H9 (cell line): ENCODE data around the gene MED12. TPM values are rescaled to one million over a fixed set of nuclear protein-coding genes. Genes with fewer than 3 reads are reported as not detected.

ENCODE experiments used
- DNase-seq: peaks from one replicate; pipeline ENCODE4 v3.0.0-alpha.2; 2017
- H2AFZ ChIP-seq: one replicate; pipeline ENCODE4 v1.6.1; 2013; ENCODE audit warnings: mild to moderate bottlenecking, low read length, control low read depth, moderate library complexity
- H2AK5ac ChIP-seq: 2 replicates; pipeline ENCODE4 v1.6.1; 2013; ENCODE audit warnings: low read length, control low read depth, mixed read lengths; ENCODE audit not compliant: insufficient read length
- H2BK120ac ChIP-seq: one replicate; pipeline ENCODE4 v1.6.1; 2013; ENCODE audit warnings: low read depth, mild to moderate bottlenecking, low read length, control low read depth, inconsistent platforms; ENCODE audit not compliant: poor library complexity, severe bottlenecking
- H2BK12ac ChIP-seq: 2 replicates; pipeline ENCODE4 v1.6.1; 2013; ENCODE audit warnings: low read length, control low read depth, mixed read lengths, low read depth; ENCODE audit not compliant: insufficient read length
- H2BK15ac ChIP-seq: 2 replicates; pipeline ENCODE4 v1.6.1; 2013; ENCODE audit warnings: low read depth, low read length, control low read depth
- H2BK20ac ChIP-seq: one replicate; pipeline ENCODE4 v1.6.1; 2013; ENCODE audit warnings: low read depth, mild to moderate bottlenecking, low read length, control low read depth, inconsistent platforms; ENCODE audit not compliant: poor library complexity, severe bottlenecking
- H2BK5ac ChIP-seq: 2 replicates; pipeline ENCODE4 v1.6.1; 2013; ENCODE audit warnings: low read length, control low read depth, mixed read lengths; ENCODE audit not compliant: insufficient read length
- H3K14ac ChIP-seq: 2 replicates; pipeline ENCODE4 v1.6.1; 2013; ENCODE audit warnings: low read length, control low read depth; ENCODE audit not compliant: insufficient read depth
- H3K18ac ChIP-seq: 2 replicates; pipeline ENCODE4 v1.6.1; 2013; ENCODE audit warnings: low read depth, mild to moderate bottlenecking, mixed read lengths, low read length, control low read depth; ENCODE audit not compliant: insufficient read length
- H3K23ac ChIP-seq: 2 replicates; pipeline ENCODE4 v1.6.1; 2013; ENCODE audit warnings: low read length, control low read depth, mixed read lengths, low read depth; ENCODE audit not compliant: insufficient read length
- H3K23me2 ChIP-seq: 2 replicates; pipeline ENCODE4 v1.6.1; 2013; ENCODE audit warnings: low read depth, mild to moderate bottlenecking, mixed read lengths, low read length, control low read depth; ENCODE audit not compliant: insufficient read length, poor library complexity, severe bottlenecking
- H3K27ac ChIP-seq: 2 replicates; pipeline ENCODE4 v1.5.1; 2013; ENCODE audit warnings: low read length, control low read depth, mixed read lengths, low read depth; ENCODE audit not compliant: insufficient read length
- H3K27me3 ChIP-seq: 2 replicates; pipeline ENCODE4 v1.6.1; 2013; ENCODE audit warnings: low read length, control low read depth, inconsistent platforms; ENCODE audit not compliant: insufficient read depth
- H3K4ac ChIP-seq: 2 replicates; pipeline ENCODE4 v1.6.1; 2013; ENCODE audit warnings: low read depth, mild to moderate bottlenecking, control low read depth, inconsistent platforms, low read length, moderate library complexity
- H3K4me1 ChIP-seq: 2 replicates; pipeline ENCODE4 v1.6.1; 2013; ENCODE audit warnings: low read length, control low read depth, inconsistent platforms; ENCODE audit not compliant: insufficient read depth
- H3K4me2 ChIP-seq: 2 replicates; pipeline ENCODE4 v1.6.1; 2013; ENCODE audit warnings: low read length, control low read depth, mixed read lengths; ENCODE audit not compliant: insufficient read length, insufficient read depth
- H3K56ac ChIP-seq: 2 replicates; pipeline ENCODE4 v1.6.1; 2013; ENCODE audit warnings: low read depth, mild to moderate bottlenecking, mixed read lengths, low read length, control low read depth; ENCODE audit not compliant: insufficient read length
- H3K79me1 ChIP-seq: 2 replicates; pipeline ENCODE4 v1.6.1; 2013; ENCODE audit warnings: low read depth, mild to moderate bottlenecking, moderate library complexity, low read length, control low read depth, inconsistent platforms; ENCODE audit not compliant: insufficient read depth, poor library complexity, severe bottlenecking
- H3K79me2 ChIP-seq: 2 replicates; pipeline ENCODE4 v1.6.1; 2013; ENCODE audit warnings: low read length, control low read depth, inconsistent platforms; ENCODE audit not compliant: insufficient read depth
- H3K9ac ChIP-seq: 2 replicates; pipeline ENCODE4 v1.6.1; 2013; ENCODE audit warnings: low read length, control low read depth, mixed read lengths; ENCODE audit not compliant: insufficient read length; ENCODE audit errors: extremely low read depth
- H3K9me3 ChIP-seq: one replicate; pipeline ENCODE4 v1.6.1; 2013; ENCODE audit warnings: low read depth, low read length, inconsistent platforms; ENCODE audit not compliant: control insufficient read depth
- H3T11ph ChIP-seq: one replicate; pipeline ENCODE4 v1.6.1; 2013; ENCODE audit warnings: mild to moderate bottlenecking, low read length, control low read depth, inconsistent platforms
- H4K20me1 ChIP-seq: one replicate; pipeline ENCODE4 v1.6.1; 2013; ENCODE audit not compliant: control insufficient read depth, insufficient read length, insufficient read depth
- H4K5ac ChIP-seq: 2 replicates; pipeline ENCODE4 v1.6.1; 2013; ENCODE audit warnings: low read depth, mild to moderate bottlenecking, mixed read lengths, low read length, control low read depth; ENCODE audit not compliant: insufficient read length
- H4K8ac ChIP-seq: replicated peaks from 2 replicates; pipeline ENCODE4 v1.6.1; 2013; ENCODE audit warnings: low read length, control low read depth, mixed read lengths, low read depth; ENCODE audit not compliant: insufficient read length
- H4K91ac ChIP-seq: 2 replicates; pipeline ENCODE4 v1.6.1; 2013; ENCODE audit warnings: low read depth, mild to moderate bottlenecking, moderate library complexity, mixed read lengths, low read length, control low read depth; ENCODE audit not compliant: insufficient read length
- H3K27ac Mint-ChIP-seq, 3 experiments: 2 replicates in 2 of 3; 3 replicates in 1 of 3; pipeline ENCODE4 v1.8.0; 2020 to 2021; ENCODE audit warnings: mixed read lengths in 3 of 3, mild to moderate bottlenecking in 1 of 3, moderate library complexity in 1 of 3
- H3K27me3 Mint-ChIP-seq: 2 replicates; pipeline ENCODE4 v1.8.0; 2021; ENCODE audit warnings: low read depth, mild to moderate bottlenecking, moderate library complexity, mixed read lengths
- H3K36me3 Mint-ChIP-seq, 3 experiments: 2 replicates in 2 of 3; 3 replicates in 1 of 3; pipeline ENCODE4 v1.8.0; 2020 to 2021; ENCODE audit warnings: low read depth in 3 of 3, mixed read lengths in 3 of 3; ENCODE audit not compliant: insufficient read depth in 1 of 3
- H3K4me1 Mint-ChIP-seq, 2 experiments: 2 replicates each; pipeline ENCODE4 v1.8.0; 2020; ENCODE audit warnings: mixed read lengths in 2 of 2
- H3K4me3 Mint-ChIP-seq, 2 experiments: 2 replicates in 1 of 2; 3 replicates in 1 of 2; pipeline ENCODE4 v1.8.0; 2020 to 2021; ENCODE audit warnings: mild to moderate bottlenecking in 2 of 2, mixed read lengths in 2 of 2, moderate library complexity in 1 of 2
- H3K9me3 Mint-ChIP-seq, 2 experiments: 2 replicates in 1 of 2; 3 replicates in 1 of 2; pipeline ENCODE4 v1.8.0; 2020; ENCODE audit warnings: mild to moderate bottlenecking in 2 of 2, mixed read lengths in 2 of 2, moderate library complexity in 1 of 2
- CTCF ChIP-seq: fragments of 200-600 bp; sonication (generic); conservative IDR thresholded peaks from 3 replicates; pipeline ENCODE4 v1.8.0; 2021; ENCODE audit warnings: antibody characterized with exemption, mild to moderate bottlenecking
- WGBS: extraction: QIAGEN DNeasy Blood & Tissue Kit; methylation state at CpG from one replicate; pipeline ENCODE4 v1.1.7; 2013; ENCODE audit warnings: missing lambda C conversion rate, low lambda C conversion rate, mixed read lengths; ENCODE audit not compliant: insufficient read length; ENCODE audit errors: extremely low coverage; 5-methylcytosine and 5-hydroxymethylcytosine counted together
- total RNA-seq: library from RNA; stranded (reverse); gene quantifications from 2 replicates; pipeline ENCODE4 v1.2.1, GENCODE V29; 2021

MED12 gene
- total RNA-seq, 1 experiment from 2014 or later, result 33.0 TPM

GRCh38 chrX:71181910-71182799 lies 63.8 kb downstream of the MED12 start:
- peak; percentile 95 for DNase-seq

More at GRCh38 chrX:71181910-71182799, 63.8 kb downstream of the MED12 start:
- Histone ChIP-seq H3T11ph (no peak overlapping the region), H2BK20ac (no peak overlapping the region), H4K20me1 (no peaks in the 10 kb centered on the region), H2BK15ac (no peak overlapping the region), H3K14ac (peak overlapping the region; percentile 85; the same call in 1 of the 2 replicates), H3K9ac (peak overlapping the region; percentile 55), H3K27ac (peak overlapping the region; percentile 93), H4K5ac (no peak overlapping the region), H3K23ac (no peak overlapping the region), H2BK5ac (no peak overlapping the region), H2AFZ (no peak overlapping the region), H4K91ac (peak overlapping the region; percentile 72), H3K56ac (no peak overlapping the region), H3K4ac (no peak overlapping the region; the same call in 1 of the 2 replicates), H3K4me2 (peak overlapping the region; percentile 60), H3K4me1 (peaks cover 4% of the 10 kb centered on the region), H3K79me2 (no peaks in the 10 kb centered on the region), H2BK120ac (peak overlapping the region; percentile 83), H3K79me1 (no peaks in the 10 kb centered on the region), H4K8ac (no peak overlapping the region), H3K23me2 (peaks cover 9% of the 10 kb centered on the region), H3K18ac (peak overlapping the region; percentile 86), H3K27me3 (no peaks in the 10 kb centered on the region), H2AK5ac (no peak overlapping the region), H2BK12ac (no peak overlapping the region), H3K9me3 (peaks cover 11% of the 10 kb centered on the region)
- TF ChIP-seq CTCF, result no peak
- Mint-ChIP-seq H3K36me3 (peaks cover 5 to 11% (median 7%) of the 10 kb centered on the region in 3 experiments), H3K27me3 (no peaks in the 10 kb centered on the region; the same call in none of the 2 replicates), H3K4me3 (peak overlapping the region; percentile 67 to 81), H3K9me3 (peaks cover 58 to 67% of the 10 kb centered on the region in 2 experiments), H3K4me1 (peaks cover 18 to 23% of the 10 kb centered on the region in 2 experiments), H3K27ac (peak overlapping the region; percentile 98 to 99 (median 99))
- WGBS, result no CpG with 5 or more reads among the region's 42 CpGs
